ENCODE results near the gene WDCP.
A peak's percentile ranks its signal among the peaks of the same experiment; 100 is the strongest.
"Not testable (repeated sequence)": the region's sequence is repeated elsewhere in the genome, so short reads cannot be mapped to it uniquely, and the experiment has no call there.

Gene WDCP

GRCh38 chr2:24048769-24049484 lies 1.7 kb upstream of the WDCP start:
- Mint-ChIP-seq H3K27ac (no peak overlapping the region), H3K27me3 (peaks cover 3% of the 10 kb centered on the region), H3K4me1 (ENCODE audit: low read depth) (peaks cover 25% of the 10 kb centered on the region), H3K4me3 (no peak overlapping the region), H3K9me3 (no peaks in the 10 kb centered on the region), H3K36me3 (ENCODE audit: low read depth) (no peaks in the 10 kb centered on the region)

DNA sequence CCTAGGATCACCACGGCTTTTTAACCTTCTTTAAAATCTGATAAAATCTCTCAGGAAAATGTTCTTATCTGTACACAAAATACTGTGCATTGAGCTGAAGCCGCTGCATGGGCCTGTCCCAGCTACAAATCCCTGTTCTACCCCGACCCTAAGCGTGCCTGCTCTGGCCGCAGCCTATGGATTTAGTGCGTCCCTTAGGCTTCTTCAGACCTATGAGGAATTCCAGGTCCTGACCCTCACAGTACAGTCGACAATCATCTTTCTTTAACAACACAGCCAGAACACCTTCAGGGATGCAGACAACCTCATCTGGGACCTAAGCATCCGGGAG lies 477 bp upstream of the WDCP start:
- Mint-ChIP-seq H3K9me3 (no peaks in the 10 kb centered on the region), H3K36me3 (ENCODE audit: low read depth) (peaks cover 5% of the 10 kb centered on the region), H3K4me3 (peak overlapping the region; percentile 94), H3K4me1 (ENCODE audit: low read depth) (peaks cover 25% of the 10 kb centered on the region), H3K27ac (peak overlapping the region; percentile 92), H3K27me3 (peaks cover 3% of the 10 kb centered on the region)

GRCh38 chr2:24046599-24046929 lies 627 bp downstream of the WDCP start:
- peaks cover 3% of the 10 kb centered on the region for H3K27me3 Mint-ChIP-seq
- H3K4me1 Mint-ChIP-seq (ENCODE audit: low read depth) = peaks cover 25% of the 10 kb centered on the region
- no peaks in the 10 kb centered on the region for H3K9me3 Mint-ChIP-seq
- H3K4me3 Mint-ChIP-seq = peak overlapping the region; percentile 94
- peaks cover 5% of the 10 kb centered on the region for H3K36me3 Mint-ChIP-seq (ENCODE audit: low read depth)
- H3K27ac Mint-ChIP-seq = no peak overlapping the region

GRCh38 chr2:24045511-24046508 lies 1.4 kb downstream of the WDCP start:
- H3K4me1 Mint-ChIP-seq (ENCODE audit: low read depth) = peaks cover 25% of the 10 kb centered on the region
- peaks cover 5% of the 10 kb centered on the region for H3K36me3 Mint-ChIP-seq (ENCODE audit: low read depth)
- peaks cover 3% of the 10 kb centered on the region for H3K27me3 Mint-ChIP-seq
- no peak overlapping the region for H3K27ac Mint-ChIP-seq
- H3K9me3 Mint-ChIP-seq = no peaks in the 10 kb centered on the region
- H3K4me3 Mint-ChIP-seq = peak overlapping the region; percentile 94

DNA sequence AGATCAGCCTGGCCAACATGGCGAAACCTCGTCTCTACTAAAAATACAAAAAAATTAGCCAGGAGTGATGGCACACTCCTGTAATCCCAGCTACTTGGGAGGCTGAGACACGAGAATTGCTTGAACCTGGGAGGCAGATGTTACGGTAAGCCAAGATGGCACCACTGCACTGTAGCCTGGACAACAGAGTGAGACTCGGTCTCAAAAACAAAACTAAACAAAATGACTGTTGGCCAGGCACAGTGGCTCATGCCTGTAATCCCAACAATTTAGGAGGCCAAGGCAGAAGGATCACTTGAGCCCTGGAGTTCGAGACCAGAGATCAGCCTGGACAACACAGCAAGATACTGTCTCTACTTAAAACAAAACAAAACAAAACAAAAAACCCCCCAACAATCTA lies 4.1 kb downstream of the WDCP start:
- H3K27me3 Mint-ChIP-seq, H3K4me3 Mint-ChIP-seq, H3K9me3 Mint-ChIP-seq, H3K27ac Mint-ChIP-seq: not testable (repeated sequence)
- Mint-ChIP-seq H3K36me3 (ENCODE audit: low read depth) (peaks cover 19% of the 10 kb centered on the region), H3K4me1 (ENCODE audit: low read depth) (peaks cover 19% of the 10 kb centered on the region)

- Mint-ChIP-seq H3K9me3 (no peaks in the 10 kb centered on the region), H3K4me1 (ENCODE audit: low read depth) (peaks cover 14% of the 10 kb centered on the region), H3K27me3 (no peaks in the 10 kb centered on the region), H3K36me3 (ENCODE audit: low read depth) (peaks cover 35% of the 10 kb centered on the region), H3K27ac (no peak overlapping the region), H3K4me3 (no peak overlapping the region)
Measured at GRCh38 chr2:24040511-24040910, 6.7 kb downstream of the WDCP start.

GRCh38 chr2:24038786-24039499 lies 8.2 kb downstream of the WDCP start:
- Mint-ChIP-seq H3K36me3 (ENCODE audit: low read depth) (peaks cover 39% of the 10 kb centered on the region), H3K9me3 (no peaks in the 10 kb centered on the region), H3K27me3 (no peaks in the 10 kb centered on the region), H3K27ac (no peak overlapping the region), H3K4me1 (ENCODE audit: low read depth) (peaks cover 12% of the 10 kb centered on the region), H3K4me3 (no peak overlapping the region)

DNA sequence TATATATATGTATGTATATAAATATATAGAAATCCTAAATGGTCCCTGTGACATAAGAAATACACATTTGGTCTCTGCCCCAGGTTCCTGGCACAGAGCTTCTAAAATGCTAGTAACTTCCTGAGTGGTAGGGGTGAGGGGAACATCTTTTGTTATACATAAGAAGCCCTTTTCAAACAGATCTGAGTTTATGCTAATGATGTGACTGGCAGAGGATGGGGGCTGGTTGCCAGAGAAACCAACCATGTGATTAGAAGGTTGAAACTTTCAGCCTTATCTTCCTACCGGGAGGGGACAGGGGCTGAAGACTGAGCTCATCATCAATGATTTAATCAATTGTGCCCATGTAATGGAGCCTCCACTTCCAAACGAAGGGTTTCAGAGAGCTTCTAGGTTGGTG lies 21.0 kb downstream of the WDCP start:
- no peaks in the 10 kb centered on the region for H3K9me3 Mint-ChIP-seq
- H3K36me3 Mint-ChIP-seq (ENCODE audit: low read depth) = peaks cover 50% of the 10 kb centered on the region
- H3K4me3 Mint-ChIP-seq = no peak overlapping the region
- H3K27me3 Mint-ChIP-seq = no peaks in the 10 kb centered on the region
- H3K27ac Mint-ChIP-seq = no peak overlapping the region
- H3K4me1 Mint-ChIP-seq (ENCODE audit: low read depth) = no peaks in the 10 kb centered on the region

DNA sequence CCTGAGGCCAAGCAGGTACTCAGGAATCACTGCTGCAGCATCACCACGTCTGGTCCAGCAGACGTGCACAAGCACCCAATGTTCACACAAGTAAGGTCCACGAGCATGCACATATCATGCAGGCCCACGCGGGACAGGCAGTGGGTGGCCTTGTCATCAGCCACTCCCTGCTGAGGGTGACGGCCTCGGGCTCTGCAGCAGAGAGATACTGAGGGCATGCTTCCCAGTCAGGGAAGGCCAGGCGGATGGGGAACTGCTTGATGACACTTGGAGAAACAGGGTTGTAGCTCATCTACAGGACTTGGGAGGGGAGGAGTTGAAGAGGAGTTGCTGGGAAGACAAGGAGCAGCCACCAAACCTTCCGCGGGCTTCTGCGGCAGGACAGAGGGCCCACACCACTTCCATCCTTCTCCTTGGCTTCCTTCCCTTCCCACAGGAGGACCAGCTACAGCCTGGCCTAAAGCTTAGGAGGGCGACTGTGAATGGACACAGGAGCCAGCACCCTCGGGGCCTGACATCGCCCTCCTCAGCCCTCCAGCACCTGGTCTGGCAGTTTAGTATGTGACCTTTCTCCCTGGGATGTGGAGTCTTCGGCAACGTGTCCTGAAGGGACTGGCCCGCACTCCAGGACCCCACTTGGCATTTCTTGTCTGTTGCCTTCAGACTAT lies 22.1 kb downstream of the WDCP start:
- H3K4me1 Mint-ChIP-seq (ENCODE audit: low read depth) = no peaks in the 10 kb centered on the region
- H3K9me3 Mint-ChIP-seq = no peaks in the 10 kb centered on the region
- no peaks in the 10 kb centered on the region for H3K27me3 Mint-ChIP-seq
- peaks cover 39% of the 10 kb centered on the region for H3K36me3 Mint-ChIP-seq (ENCODE audit: low read depth)
- no peak overlapping the region for H3K27ac Mint-ChIP-seq
- no peak overlapping the region for H3K4me3 Mint-ChIP-seq

GRCh38 chr2:24024018-24024417 lies 23.2 kb downstream of the WDCP start:
- no peak overlapping the region for H3K4me3 Mint-ChIP-seq
- no peaks in the 10 kb centered on the region for H3K4me1 Mint-ChIP-seq (ENCODE audit: low read depth)
- peaks cover 28% of the 10 kb centered on the region for H3K36me3 Mint-ChIP-seq (ENCODE audit: low read depth)
- H3K27ac Mint-ChIP-seq = no peak overlapping the region
- H3K9me3 Mint-ChIP-seq = no peaks in the 10 kb centered on the region
- no peaks in the 10 kb centered on the region for H3K27me3 Mint-ChIP-seq

DNA sequence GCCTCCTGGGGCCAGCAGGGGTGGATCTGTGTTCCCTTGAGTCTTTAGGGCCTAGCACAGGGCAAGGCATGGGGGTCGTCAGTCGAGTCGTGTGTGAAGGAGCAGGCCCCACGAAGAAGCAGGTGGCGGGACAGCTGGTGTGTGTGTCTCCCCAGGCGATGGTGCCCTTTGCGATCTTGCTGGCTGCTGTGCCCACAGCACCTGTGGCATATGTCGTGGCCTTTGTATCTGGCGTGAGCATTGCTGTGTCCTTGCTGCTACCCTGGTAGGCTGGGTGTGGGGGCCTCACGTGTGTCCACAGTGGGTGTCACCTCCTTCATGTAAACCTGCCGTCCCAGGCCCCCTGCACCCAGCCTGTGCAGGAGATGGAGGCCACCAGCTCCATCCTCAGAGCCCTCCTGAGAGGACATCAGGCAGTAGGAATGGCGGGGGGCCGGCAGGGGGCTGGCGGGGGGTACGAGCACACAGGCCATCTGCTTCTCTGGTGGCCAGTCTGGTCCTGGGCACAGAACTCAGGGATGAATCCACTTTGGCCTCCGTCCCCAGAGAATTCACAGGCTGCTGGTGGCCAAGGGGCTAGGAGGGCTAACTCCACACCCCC lies 24.1 kb downstream of the WDCP start:
- no peaks in the 10 kb centered on the region for H3K4me1 Mint-ChIP-seq (ENCODE audit: low read depth)
- no peak overlapping the region for H3K4me3 Mint-ChIP-seq
- H3K27ac Mint-ChIP-seq = no peak overlapping the region
- peaks cover 22% of the 10 kb centered on the region for H3K36me3 Mint-ChIP-seq (ENCODE audit: low read depth)
- H3K27me3 Mint-ChIP-seq = no peaks in the 10 kb centered on the region
- H3K9me3 Mint-ChIP-seq = no peaks in the 10 kb centered on the region

DNA sequence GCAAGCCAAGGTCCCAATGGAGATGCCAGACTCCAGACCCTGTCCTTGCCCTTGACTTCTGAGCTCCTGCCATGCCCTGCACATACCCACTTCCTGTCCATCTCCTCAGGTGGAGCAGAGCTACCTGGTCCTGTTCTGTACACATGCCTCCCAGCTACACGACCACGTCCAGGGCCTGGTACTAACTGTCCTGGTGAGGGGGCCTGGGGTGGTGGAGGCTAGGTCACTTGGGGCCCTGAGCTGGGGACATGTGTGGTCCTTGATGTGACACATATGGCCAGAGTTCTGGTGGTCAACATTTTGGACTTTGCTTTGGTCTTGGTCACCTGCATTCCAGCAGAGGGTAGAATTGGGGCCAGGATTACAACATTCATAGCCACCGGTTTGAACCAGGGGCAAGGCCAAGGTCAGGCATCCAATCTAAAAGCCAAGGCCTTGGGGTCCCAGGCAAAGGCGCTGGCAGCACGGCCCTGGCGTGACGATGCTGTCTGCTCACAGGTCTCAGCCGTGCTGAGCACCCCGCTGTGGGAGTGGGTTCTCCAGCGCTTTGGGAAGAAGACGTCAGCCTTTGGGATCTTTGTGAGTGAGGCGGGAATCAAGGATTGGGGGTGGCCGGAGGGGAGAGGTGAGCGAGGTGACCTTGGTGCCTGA lies 24.7 kb downstream of the WDCP start:
- Mint-ChIP-seq H3K4me3 (no peak overlapping the region), H3K4me1 (ENCODE audit: low read depth) (no peaks in the 10 kb centered on the region), H3K36me3 (ENCODE audit: low read depth) (peaks cover 20% of the 10 kb centered on the region), H3K27me3 (no peaks in the 10 kb centered on the region), H3K9me3 (no peaks in the 10 kb centered on the region), H3K27ac (no peak overlapping the region)

DNA sequence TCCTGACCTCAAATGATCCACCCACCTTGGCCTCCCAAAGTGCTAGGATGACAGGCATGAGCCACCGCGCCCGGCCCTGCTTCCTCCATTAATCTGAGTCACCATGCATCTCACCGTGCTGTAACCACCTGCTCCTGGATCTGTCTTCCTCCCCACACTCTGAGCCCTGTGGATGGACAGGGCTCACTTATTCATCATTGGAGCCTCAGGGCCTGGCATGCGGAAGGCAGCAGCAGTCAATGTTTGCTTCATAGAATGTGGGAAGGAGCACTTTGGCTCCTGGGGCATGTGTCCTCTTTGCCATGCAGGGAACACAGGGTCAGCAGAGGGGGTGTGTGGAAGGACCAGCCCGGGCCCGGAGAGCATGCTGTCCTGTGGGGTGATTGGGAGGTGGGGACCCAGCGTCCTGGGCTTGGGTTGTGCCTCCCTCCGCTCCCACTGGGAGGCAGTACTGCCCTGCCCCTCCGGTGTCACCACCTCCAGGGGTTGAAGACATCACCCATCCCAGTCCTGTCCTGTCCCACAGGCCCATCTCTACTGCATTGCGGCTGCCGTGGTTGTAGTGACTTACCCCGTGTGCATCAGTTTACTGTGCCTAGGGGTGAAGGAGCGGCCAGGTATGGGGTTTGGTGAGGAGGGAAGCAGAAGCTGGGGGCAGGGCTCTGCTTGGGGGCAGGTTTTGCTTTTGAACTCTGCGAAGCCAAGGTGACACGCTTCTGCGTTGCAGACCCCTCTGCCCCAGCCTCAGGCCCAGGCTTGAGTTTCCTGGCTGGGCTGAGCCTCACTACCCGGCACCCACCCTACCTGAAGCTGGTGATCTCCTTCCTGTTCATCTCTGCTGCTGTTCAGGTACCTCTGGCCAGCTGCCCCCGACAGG lies 25.8 kb downstream of the WDCP start:
- no peak overlapping the region for H3K27ac Mint-ChIP-seq
- no peak overlapping the region for H3K4me3 Mint-ChIP-seq
- no peaks in the 10 kb centered on the region for H3K9me3 Mint-ChIP-seq
- H3K4me1 Mint-ChIP-seq (ENCODE audit: low read depth) = no peaks in the 10 kb centered on the region
- peaks cover 12% of the 10 kb centered on the region for H3K36me3 Mint-ChIP-seq (ENCODE audit: low read depth)
- no peaks in the 10 kb centered on the region for H3K27me3 Mint-ChIP-seq
